Stimulated activated CD8-positive, alpha-beta memory T cell treated with anti-CD3 and anti-CD28 coated beads, Interleukin-12 subunit alpha, Interleukin-12 subunit beta, amount 100 ng/mL, for 4 hours (primary cell): ENCODE measurements around the gene SLC22A31.

Experiments used
- DNase-seq: peaks from one replicate; pipeline ENCODE4 v3.0.0-alpha.2; 2020; ENCODE audit warnings: low read depth

Gene SLC22A31

GRCh38 chr16:89164847-89165680 lies 35.3 kb downstream of the SLC22A31 start:
- DNase-seq, result no peak

GRCh38 chr16:89164436-89164835 lies 35.9 kb downstream of the SLC22A31 start:
- no peak for DNase-seq

- DNase-seq, result no peak
These were observed 37.0 kb downstream of the SLC22A31 start for GRCh38 chr16:89163297-89163696.

GRCh38 chr16:89161763-89162713 lies 38.3 kb downstream of the SLC22A31 start:
- DNase-seq, result no peak

GRCh38 chr16:89160977-89161701 lies 39.2 kb downstream of the SLC22A31 start:
- DNase-seq, result no peak

- DNase-seq, result no peak
These were observed 40.4 kb downstream of the SLC22A31 start for GRCh38 chr16:89159850-89160354.

- DNase-seq, result no peak
These were observed 41.1 kb downstream of the SLC22A31 start for GRCh38 chr16:89159066-89159849.

- no peak for DNase-seq
These were observed 42.6 kb downstream of the SLC22A31 start for GRCh38 chr16:89157778-89158177.

GRCh38 chr16:89156740-89157645 lies 43.3 kb downstream of the SLC22A31 start:
- no peak for DNase-seq

- DNase-seq, result no peak
These were observed 44.2 kb downstream of the SLC22A31 start for GRCh38 chr16:89155851-89156739.

GRCh38 chr16:89155184-89155679 lies 45.1 kb downstream of the SLC22A31 start:
- DNase-seq, result no peak

GRCh38 chr16:89154390-89155183 lies 45.8 kb downstream of the SLC22A31 start:
- no peak for DNase-seq

GRCh38 chr16:89153848-89154271 lies 46.5 kb downstream of the SLC22A31 start:
- no peak for DNase-seq

GRCh38 chr16:89152831-89153700 lies 47.3 kb downstream of the SLC22A31 start:
- no peak for DNase-seq

- no peak for DNase-seq
These were observed 49.4 kb downstream of the SLC22A31 start for GRCh38 chr16:89150981-89151380.

GRCh38 chr16:89150090-89150835 lies 50.1 kb downstream of the SLC22A31 start:
- no peak for DNase-seq
